HEK293T (cell line): Measurements from ENCODE around the gene OBI1.
A peak's percentile ranks its signal among the peaks of the same experiment; 100 is the strongest.

Experiments
- CTCF ChIA-PET: fragments of 350-600 bp; formaldehyde crosslinking; extraction: SDS; loops from one replicate; lab custom pipeline; 2021; ENCODE audit warnings: antibody characterized with exemption, inconsistent platforms; lab: Yijun Ruan, JAX
- POLR2A ChIA-PET: fragments of 350-600 bp; formaldehyde crosslinking; extraction: SDS; loops from one replicate; lab custom pipeline; 2020; ENCODE audit warnings: antibody characterized with exemption, inconsistent platforms; lab: Yijun Ruan, JAX
- DNase-seq: peaks from one replicate; pipeline ENCODE4 v3.0.0; 2012; ENCODE audit warnings: mixed read lengths; ENCODE audit errors: extremely low spot score
- ARNT ChIP-seq: fragments of 450-650 bp; IDR thresholded peaks from 2 replicates; pipeline ENCODE4 v1.6.1; 2017; ENCODE audit warnings: mild to moderate bottlenecking
- BHLHE40 ChIP-seq: fragments of 450-650 bp; IDR thresholded peaks from 2 replicates; pipeline ENCODE4 v1.6.1; 2016; ENCODE audit warnings: mild to moderate bottlenecking, moderate library complexity, borderline replicate concordance
- CTBP1 ChIP-seq: fragments of 450-650 bp; IDR thresholded peaks from 2 replicates; pipeline ENCODE4 v1.6.1; 2016; ENCODE audit warnings: borderline replicate concordance
- ELF4 ChIP-seq: fragments of 450-650 bp; IDR thresholded peaks from 2 replicates; pipeline ENCODE4 v1.6.1; 2017; ENCODE audit warnings: antibody characterized with exemption
- FOXA1 ChIP-seq: fragments of 450-650 bp; IDR thresholded peaks from 2 replicates; pipeline ENCODE4 v1.6.1; 2016; ENCODE audit warnings: mild to moderate bottlenecking
- FOXK2 ChIP-seq: fragments of 450-650 bp; IDR thresholded peaks from 2 replicates; pipeline ENCODE4 v1.6.1; 2016; ENCODE audit warnings: mild to moderate bottlenecking
- FOXM1 ChIP-seq: fragments of 450-650 bp; IDR thresholded peaks from 2 replicates; pipeline ENCODE4 v1.6.1; 2017; ENCODE audit warnings: mild to moderate bottlenecking, borderline replicate concordance
- HDGF ChIP-seq: fragments of 450-650 bp; IDR thresholded peaks from 2 replicates; pipeline ENCODE4 v1.6.1; 2017; ENCODE audit warnings: antibody characterized with exemption, borderline replicate concordance
- L3MBTL2 ChIP-seq: fragments of 450-650 bp; conservative IDR thresholded peaks from 2 replicates; pipeline ENCODE4 v1.6.1; 2016; ENCODE audit warnings: mild to moderate bottlenecking
- LEF1 ChIP-seq: fragments of 450-650 bp; IDR thresholded peaks from 2 replicates; pipeline ENCODE4 v1.6.1; 2017; ENCODE audit warnings: mild to moderate bottlenecking, borderline replicate concordance
- NFRKB ChIP-seq: fragments of 450-650 bp; IDR thresholded peaks from 2 replicates; pipeline ENCODE4 v1.6.1; 2016; ENCODE audit warnings: mild to moderate bottlenecking, moderate library complexity
- PKNOX1 ChIP-seq: fragments of 450-650 bp; IDR thresholded peaks from 2 replicates; pipeline ENCODE4 v1.6.1; 2016
- SP1 ChIP-seq: fragments of 450-650 bp; IDR thresholded peaks from 2 replicates; pipeline ENCODE4 v1.6.1; 2017
- SUZ12 ChIP-seq: fragments of 450-650 bp; IDR thresholded peaks from 2 replicates; pipeline ENCODE4 v1.6.1; 2016; ENCODE audit warnings: mild to moderate bottlenecking
- TARDBP ChIP-seq: fragments of 450-650 bp; IDR thresholded peaks from 2 replicates; pipeline ENCODE4 v1.6.1; 2016
- ZNF384 ChIP-seq: fragments of 450-650 bp; IDR thresholded peaks from 2 replicates; pipeline ENCODE4 v1.6.1; 2016

The OBI1 gene

GRCh38 chr13:78595495-78596398 lies 63.2 kb downstream of the OBI1 start:
- ChIA-PET CTCF (no interaction called here), POLR2A (interaction anchor here (1.1 kb wide), 1 partner anchor 62 kb away, joined by 3 read pairs; no protein-coding TSS in a partner anchor)
- TF ChIP-seq HDGF (no peak), SP1 (no peak), CTBP1 (no peak), SUZ12 (no peak), ARNT (no peak), ELF4 (no peak), FOXA1 (no peak), L3MBTL2 (no peak), NFRKB (no peak), FOXK2 (no peak), LEF1 (no peak), ZNF384 (no peak), FOXM1 (no peak), TARDBP (no peak), PKNOX1 (no peak), BHLHE40 (no peak)
- no peak for DNase-seq

GRCh38 chr13:78594456-78594975 lies 64.4 kb downstream of the OBI1 start:
- TF ChIP-seq LEF1 (no peak), TARDBP (no peak), SP1 (no peak), SUZ12 (no peak), ZNF384 (no peak), CTBP1 (no peak), HDGF (no peak), FOXA1 (no peak), FOXK2 (no peak)
- POLR2A ChIA-PET, result interaction anchor here (1.0 kb wide), 1 partner anchor 9 kb away, joined by 5 read pairs; the partner anchor contains the start of gene POU4F1
- no peak for DNase-seq
- CTCF ChIA-PET, result no interaction called here

GRCh38 chr13:78593652-78594455 lies 65.1 kb downstream of the OBI1 start:
- DNase-seq, result peak; percentile 71

GRCh38 chr13:78593129-78593528 lies 65.8 kb downstream of the OBI1 start:
- CTCF ChIA-PET, result interaction anchor here (1.5 kb wide), 1 partner anchor 15 kb away, joined by 3 read pairs; no protein-coding TSS in a partner anchor
- no peak for DNase-seq
- POLR2A ChIA-PET, result interaction anchor here (1.4 kb wide), 1 partner anchor 10 kb away, joined by 6 read pairs; the partner anchor contains the start of gene POU4F1

More at GRCh38 chr13:78593652-78594455, 65.1 kb downstream of the OBI1 start:
- TF ChIP-seq L3MBTL2, result peak; percentile 62
- peak; percentile 41 for TF ChIP-seq PKNOX1
- TF ChIP-seq FOXA1, result no peak
- ChIA-PET CTCF (interaction anchor here (1.5 kb wide), 1 partner anchor 15 kb away, joined by 3 read pairs; no protein-coding TSS in a partner anchor), POLR2A (interaction anchor here (1.0 kb wide), 1 partner anchor 9 kb away, joined by 5 read pairs; the partner anchor contains the start of gene POU4F1)

More at GRCh38 chr13:78593129-78593528, 65.8 kb downstream of the OBI1 start:
- no peak for TF ChIP-seq FOXM1
- no peak for TF ChIP-seq BHLHE40
- TF ChIP-seq NFRKB, result no peak
- TF ChIP-seq CTBP1, result no peak
- no peak for TF ChIP-seq LEF1
- no peak for TF ChIP-seq L3MBTL2
- no peak for TF ChIP-seq SUZ12
- no peak for TF ChIP-seq ZNF384
- TF ChIP-seq FOXA1, result no peak
- TF ChIP-seq ARNT, result no peak
- no peak for TF ChIP-seq HDGF
- TF ChIP-seq FOXK2, result no peak
- TF ChIP-seq TARDBP, result no peak
- TF ChIP-seq ELF4, result no peak
- no peak for TF ChIP-seq PKNOX1
- no peak for TF ChIP-seq SP1
